ENCODE data around the gene LRRC47.
"Not testable (repeated sequence)": the region's sequence is repeated elsewhere in the genome, so short reads cannot be mapped to it uniquely, and the experiment has no call there.

LRRC47 gene

DNA sequence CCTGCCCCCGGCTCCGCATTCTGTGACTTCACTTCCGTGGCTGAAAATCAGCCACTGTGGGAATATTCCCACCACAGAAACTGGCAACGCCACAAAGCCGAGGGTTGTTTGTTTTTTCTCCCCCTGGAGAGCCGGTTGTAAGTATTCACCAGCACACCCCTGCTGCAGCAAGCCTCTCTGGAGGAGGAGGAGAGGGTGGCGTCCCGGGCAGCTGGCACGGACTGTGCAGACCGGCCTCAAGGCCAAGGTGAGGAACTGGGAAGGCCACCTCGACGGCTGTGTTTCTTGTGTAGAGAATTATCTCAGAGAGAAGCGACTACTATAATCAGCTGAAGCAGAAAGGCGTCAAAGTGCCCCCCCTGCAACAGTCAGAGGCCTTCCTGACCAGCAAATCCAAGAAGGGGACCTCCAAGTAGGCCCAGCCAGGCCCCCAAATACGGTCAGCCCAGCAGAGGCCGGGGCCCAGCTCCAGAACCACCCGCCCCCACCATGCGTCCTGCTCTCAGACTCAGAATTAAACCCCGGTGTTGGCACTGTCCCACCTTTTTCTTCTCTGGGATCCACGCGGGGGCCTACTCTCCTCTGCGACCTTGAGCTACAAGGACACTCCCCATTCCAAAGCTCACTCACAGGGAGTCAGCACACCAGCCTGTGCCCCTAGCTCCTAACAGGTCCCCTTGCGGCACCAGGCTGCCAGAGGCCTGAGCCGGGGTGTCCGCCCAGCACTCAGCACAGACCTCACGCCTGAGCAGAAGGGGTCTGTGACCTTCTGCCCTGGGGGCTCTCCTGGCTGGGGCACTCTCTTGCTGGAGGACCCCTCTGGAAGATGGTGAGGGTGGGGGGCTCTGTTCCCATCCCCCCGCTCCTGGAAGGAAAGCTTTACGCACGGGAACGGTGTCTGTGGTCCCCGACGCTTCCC, 24.9 kb downstream of the LRRC47 start:
- DNase-seq = no peak

- no peak for DNase-seq
These were observed 26.1 kb downstream of the LRRC47 start for GRCh38 chr1:3770047-3770765.

- no peak for DNase-seq
These were observed 27.4 kb downstream of the LRRC47 start for GRCh38 chr1:3768811-3769390.

DNA sequence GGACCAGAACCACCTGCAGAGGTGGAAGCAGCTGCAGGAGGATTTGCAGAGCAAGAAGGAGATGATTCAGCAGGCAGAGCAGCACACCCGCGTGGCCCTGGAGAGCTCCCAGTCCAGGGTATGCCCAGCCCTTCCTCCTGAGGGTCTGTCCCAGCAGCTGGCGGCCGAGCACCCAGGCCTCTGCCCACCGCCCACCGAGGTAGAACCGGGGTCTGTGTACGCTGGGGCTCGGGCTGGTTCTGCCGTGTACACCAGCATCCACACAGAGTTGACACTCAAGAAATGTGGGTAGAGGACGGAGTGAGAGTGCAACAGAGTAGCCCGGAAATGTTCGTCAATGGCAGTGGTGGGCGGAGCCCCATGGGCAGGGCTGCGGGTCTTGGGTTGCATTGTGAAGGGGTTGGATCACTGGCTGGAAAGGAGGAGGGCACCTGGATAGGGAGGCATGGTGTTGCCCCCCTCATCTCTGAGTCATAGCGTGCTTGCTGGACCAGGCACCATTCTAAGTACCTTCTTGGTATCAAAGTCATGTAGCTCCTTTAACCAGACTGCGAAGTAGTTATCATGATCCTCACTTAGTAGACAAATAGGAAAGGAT, 28.9 kb downstream of the LRRC47 start:
- no peak for DNase-seq

DNA sequence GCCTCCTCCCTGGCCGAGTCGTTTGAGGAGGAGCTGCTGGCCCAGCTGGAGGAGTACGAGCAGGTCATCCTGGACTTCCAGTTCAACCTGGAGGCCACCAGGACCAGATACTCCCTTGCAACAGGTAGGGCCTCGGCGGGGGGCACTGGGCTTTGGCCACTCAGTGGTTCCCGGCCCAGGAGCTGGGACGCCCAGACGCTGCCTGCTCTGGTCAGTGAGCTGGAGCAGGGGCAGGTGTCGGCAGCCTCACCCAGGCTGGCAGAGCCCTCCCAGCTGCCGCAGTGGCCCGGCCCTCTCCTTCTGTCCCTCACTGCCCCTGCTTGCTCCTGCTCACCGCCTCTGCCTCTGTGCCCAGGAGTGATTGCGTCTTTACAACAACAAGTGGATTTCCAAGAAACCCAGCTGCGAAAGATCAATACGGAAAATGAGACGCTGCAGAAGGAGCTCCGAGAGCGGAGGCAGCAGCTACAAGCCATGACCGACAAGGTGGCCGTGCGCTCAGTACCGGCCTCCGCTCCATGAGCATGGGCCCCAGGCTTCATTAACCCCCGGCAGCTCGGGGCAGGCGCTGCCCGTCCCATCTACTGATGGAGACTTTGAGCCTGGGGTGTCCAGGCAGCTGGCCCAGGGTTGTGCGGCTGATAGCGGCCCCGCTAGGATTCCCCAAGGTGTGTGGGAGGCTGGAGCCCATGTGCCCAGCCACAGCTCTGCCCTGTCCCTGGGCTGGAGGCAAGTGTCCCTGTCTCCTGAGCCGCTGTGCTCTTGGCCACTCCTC, 32.8 kb downstream of the LRRC47 start:
- DNase-seq = no peak

GRCh38 chr1:3762873-3763228, 33.4 kb downstream of the LRRC47 start:
- DNase-seq = no peak

DNA sequence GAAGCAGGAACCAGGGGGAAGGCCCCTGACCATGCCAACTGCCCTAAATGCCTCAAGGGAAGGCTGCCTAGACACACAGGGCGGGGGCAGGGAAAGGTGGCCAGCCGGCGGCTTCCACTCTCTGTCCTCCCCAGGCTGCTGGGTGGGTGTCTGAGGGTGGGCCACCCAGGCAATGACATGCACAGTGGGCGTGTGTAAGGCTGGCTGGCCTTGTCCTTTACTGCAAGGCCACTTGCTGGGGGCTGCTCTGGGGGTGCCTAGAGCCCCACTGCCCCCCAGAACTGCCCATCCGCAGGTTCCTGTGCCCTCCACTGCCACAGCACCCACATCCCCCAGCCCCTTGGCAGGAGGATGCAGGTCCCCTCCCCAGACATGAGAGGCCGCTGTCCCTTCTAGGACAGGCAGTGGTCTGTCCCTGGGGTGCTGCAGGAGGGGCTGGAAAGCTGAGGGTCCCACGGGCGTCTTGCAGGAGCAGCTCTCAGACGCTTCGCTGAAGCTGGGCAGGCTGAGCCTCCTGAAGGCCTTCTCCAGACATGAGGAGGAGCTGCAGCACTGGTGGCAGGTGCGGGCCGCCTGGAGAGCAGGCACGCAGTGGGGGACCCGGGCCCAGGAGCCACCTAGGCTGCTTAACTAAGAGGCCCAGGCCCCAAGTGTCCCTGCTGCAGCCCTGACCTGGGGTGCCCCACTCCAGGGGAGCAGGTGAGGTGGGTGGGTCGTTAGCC, 34.0 kb downstream of the LRRC47 start:
- no peak for DNase-seq

- no peak for DNase-seq
These were observed 34.8 kb downstream of the LRRC47 start for GRCh38 chr1:3761296-3762010.

- no peak for DNase-seq
These were observed 36.5 kb downstream of the LRRC47 start for GRCh38 chr1:3759796-3760195.

DNA sequence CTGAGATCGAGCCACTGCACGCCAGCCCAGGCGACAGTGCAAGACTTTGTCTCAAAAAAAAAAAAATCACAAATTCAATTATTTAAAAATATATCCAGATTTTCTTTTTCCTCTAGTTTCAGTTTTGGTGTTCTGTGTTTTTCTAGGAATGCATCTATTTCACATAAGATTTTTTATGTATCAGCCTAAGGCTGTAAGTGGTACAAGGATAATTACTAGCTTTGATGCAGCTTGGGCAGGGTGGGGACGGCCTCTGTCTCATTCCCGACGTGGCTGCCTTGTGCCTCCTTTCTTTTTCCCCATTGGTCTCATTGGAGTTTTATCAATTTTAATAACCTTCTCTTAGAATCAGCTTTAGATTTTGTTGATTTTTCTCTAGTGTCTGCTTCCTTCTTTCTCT, 37.1 kb downstream of the LRRC47 start:
- DNase-seq = no peak

GRCh38 chr1:3756394-3756793, 39.9 kb downstream of the LRRC47 start:
- no peak for DNase-seq

DNA sequence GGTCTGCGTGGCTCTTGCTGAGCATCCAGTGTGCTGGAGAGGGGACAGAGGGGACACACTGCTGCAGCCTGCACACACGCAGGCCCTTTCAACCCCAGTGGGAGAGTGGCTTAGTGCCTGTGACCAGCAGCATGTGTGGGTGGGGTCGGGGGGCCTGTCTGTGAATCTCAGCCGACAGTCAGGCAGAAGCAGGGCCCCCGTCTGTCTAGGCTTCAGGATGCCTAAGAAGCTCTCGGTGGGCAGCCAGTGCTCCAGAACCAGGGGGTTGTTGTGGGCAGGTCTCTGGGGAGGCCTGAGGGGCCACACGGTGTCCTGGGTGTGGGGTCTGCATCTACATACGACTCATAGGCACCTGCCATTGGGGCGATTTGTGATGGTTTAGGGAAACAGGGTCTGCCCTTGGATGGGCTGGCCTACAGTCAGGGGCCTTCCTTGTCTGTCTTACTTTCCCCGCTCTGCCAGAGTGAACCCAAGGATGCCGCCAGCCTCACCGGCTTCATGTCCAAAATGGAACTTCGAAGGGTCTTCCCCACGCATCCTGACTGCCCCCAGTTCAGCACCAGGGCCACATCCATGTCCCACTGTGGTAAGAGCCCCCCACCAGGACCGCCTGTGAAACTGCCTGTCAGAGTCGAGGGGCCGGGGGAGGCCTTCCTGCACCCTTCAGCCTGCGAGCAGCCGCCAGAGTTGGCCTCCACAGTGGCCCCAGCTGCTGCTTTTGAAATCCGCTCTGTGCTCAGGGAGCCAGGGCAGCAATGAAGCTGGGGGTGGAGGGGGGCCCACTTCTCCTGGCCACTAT, 42.4 kb downstream of the LRRC47 start:
- DNase-seq = no peak

DNA sequence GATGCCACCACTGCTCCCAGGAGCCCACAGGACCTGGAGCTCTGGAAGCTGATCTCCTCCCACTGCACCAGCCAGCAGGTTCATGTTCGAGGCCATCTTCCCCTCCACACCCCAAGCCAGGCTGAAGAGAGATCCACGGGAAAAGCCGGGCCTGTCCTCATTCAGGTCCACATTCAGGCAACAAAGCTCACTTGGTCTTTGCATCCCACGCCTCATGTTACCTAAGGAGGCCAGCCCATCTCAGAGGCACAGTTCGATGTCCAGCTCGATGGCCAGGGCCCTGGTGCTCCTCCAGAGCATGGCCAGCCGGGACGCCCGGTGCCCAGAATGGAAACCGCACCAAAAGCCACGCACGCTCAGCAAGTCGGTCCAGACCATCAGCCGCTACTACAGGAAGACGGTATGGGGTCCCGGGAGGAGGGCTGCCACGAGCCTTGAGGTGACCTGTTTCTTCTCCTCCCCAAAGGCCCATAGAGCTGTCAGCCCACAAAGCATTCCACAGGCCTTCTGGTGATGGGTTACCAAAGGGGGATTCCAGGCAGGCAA, 43.8 kb downstream of the LRRC47 start, which contains the start of gene CCDC27:
CCDC27 (plus strand) TSS at position 51 of the 546 bp plus-strand sequence; CDS start at position 83, 32 bp downstream.
- DNase-seq = no peak

- DNase-seq = no peak
These were observed 45.6 kb downstream of the LRRC47 start for GRCh38 chr1:3750741-3751140.

DNA sequence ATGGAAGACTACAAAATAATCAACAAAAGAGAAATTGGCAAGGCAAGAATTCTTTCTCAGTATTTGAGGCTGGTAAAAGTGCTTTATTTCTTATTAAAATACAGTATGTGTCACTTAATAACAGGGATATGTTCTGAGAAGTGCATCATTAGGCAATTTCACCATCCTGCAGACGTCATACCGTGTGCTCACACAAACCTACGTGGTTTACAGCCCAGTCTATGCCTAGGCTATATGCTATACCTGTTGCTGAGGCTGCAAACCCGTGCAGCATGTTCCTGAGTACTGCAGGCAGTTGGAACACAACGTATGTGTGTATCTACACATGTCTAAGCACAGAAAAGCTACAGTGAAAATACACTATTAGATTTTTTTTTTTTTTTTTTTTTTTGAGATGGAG, 46.8 kb downstream of the LRRC47 start:
- no peak for DNase-seq

DNA sequence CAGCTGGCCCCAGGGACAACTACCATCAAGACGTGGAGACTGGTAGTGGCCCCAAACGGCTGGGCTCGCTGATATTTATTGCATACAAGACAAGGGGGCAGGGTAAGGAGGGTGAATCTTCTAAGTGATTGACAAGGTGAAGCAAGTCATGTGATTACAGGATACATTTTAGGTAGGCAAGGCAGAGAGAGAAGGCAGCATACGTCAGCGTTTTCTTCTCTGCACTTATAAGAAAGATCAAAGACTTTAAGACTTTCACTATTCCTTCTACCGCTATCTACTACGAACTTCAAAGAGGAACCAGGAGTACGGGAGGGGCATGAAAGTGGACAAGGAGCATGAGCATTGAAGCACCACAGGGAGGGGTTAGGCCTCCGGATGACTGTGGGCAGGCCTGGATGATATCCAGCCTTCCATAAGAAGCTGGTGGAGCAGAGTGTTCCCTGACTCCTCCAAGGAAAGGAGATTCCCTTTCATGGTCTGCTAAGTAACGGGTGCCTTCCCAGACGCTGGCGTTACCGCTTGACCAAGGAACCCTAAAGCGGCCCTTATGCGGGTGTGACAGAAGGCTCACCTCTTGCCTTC, 47.9 kb downstream of the LRRC47 start:
- DNase-seq = not testable (repeated sequence)

DNA sequence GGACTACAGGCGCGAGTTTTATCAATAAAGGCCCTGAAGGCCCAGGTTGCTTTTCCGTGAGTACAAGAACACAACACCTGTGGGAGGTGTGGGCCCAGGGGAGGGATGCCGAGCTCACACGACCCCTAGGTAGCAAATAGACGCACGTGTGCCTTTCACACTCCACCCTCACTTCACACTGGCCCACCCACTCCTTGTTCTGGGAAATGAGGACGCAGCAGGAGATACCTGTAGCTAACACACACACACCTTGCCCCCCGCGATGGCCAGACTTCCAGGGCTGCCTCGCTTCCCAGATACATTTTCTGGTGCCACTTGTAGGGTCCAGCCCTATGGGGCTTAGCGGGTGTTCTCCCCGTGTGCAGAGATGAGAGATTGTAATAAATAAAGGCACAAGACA, 48.4 kb downstream of the LRRC47 start:
- DNase-seq = no peak

DNA sequence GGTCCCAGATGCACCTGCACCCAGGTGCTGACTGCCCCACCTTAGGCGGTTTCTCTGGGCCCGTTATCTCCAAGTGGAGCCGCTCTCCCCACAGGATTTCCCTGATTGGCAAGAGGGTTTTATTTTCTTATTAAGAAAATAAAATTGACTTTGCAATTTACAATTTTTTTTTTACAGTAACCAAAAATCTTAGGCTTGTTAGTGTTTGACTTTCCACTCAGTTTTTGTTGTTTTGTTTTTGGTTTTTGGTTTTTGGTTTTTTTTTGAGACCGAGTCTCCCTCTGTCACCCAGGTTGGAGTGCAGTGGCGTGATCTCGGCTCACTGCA, 48.8 kb downstream of the LRRC47 start:
- no peak for DNase-seq

GRCh38 chr1:3746830-3747521, 49.3 kb downstream of the LRRC47 start:
- peak; percentile 74 for DNase-seq

Measured in activated gamma-delta T cell (primary cell).